Gastrocnemius medialis (tissue), 4 donors: ENCODE data around the gene CAMSAP1. TPM values are rescaled to one million over a fixed set of nuclear protein-coding genes. Genes with fewer than 3 reads are reported as not detected.

Experiments
- ATAC-seq, 2 donors: fragments of 150-250 bp; one replicate each; pipeline ENCODE4 v1.9.1; 2016
- DNase-seq, 2 donors: peaks; one replicate each; pipeline ENCODE4 v3.0.0-alpha.2; 2019
- H3K27ac ChIP-seq, 4 donors: fragments of 200-600 bp; sonication (generic); 1 replicate in 1 of 4; 2 replicates in 3 of 4; pipeline ENCODE4 v1.5.1; 2016 to 2018; ENCODE audit warnings: mild to moderate bottlenecking in 2 of 4, moderate library complexity in 1 of 4
- H3K27me3 ChIP-seq, 3 donors: fragments of 200-600 bp; sonication (generic) in 2 of 3; 1 replicate in 1 of 3; 2 replicates in 2 of 3; pipeline versions ENCODE4 v1.5.1 to v1.6.0; 2016 to 2019; ENCODE audit warnings: mild to moderate bottlenecking in 1 of 3, moderate library complexity in 1 of 3
- H3K36me3 ChIP-seq, 2 donors: fragments of 200-600 bp; sonication (generic) in 1 of 2; one replicate each; pipeline ENCODE4 v1.5.1; 2017 to 2018
- H3K4me1 ChIP-seq, 2 donors: fragments of 200-600 bp; sonication (generic) in 1 of 2; one replicate each; pipeline ENCODE4 v1.5.1; 2016 to 2017; ENCODE audit warnings: mild to moderate bottlenecking in 2 of 2
- H3K4me3 ChIP-seq, 4 donors: fragments of 200-600 bp; sonication (generic) in 3 of 4; 1 replicate in 1 of 4; 2 replicates in 3 of 4; pipeline ENCODE4 v1.5.1; 2016 to 2019; ENCODE audit warnings: mild to moderate bottlenecking in 2 of 4
- H3K9me3 ChIP-seq, 3 donors: fragments of 200-600 bp; sonication (generic) in 2 of 3; 1 replicate in 1 of 3; 2 replicates in 2 of 3; pipeline ENCODE4 v1.5.1; 2016 to 2019
- POLR2A ChIP-seq, 2 donors: fragments of 450-650 bp; IDR thresholded peaks; one replicate each; pipeline ENCODE4 v1.6.1; 2017; ENCODE audit warnings: antibody characterized with exemption in 2 of 2, mild to moderate bottlenecking in 2 of 2, moderate library complexity in 2 of 2
- in situ Hi-C, 4 donors: fragments of 200-750 bp; cut with MboI; loops; one replicate each; pipeline versions ENCODE4 v1.15.0 to v1.8.0; 2017; ENCODE audit warnings: low sequenced_read_pairs in 4 of 4
- intact Hi-C: fragments of 100-400 bp; cut with DNase I; formaldehyde crosslinking; loops from one replicate; pipeline ENCODE4 v1.15.1; 2023; ENCODE audit warnings: low total_unique reads
- total RNA-seq, 4 donors: library from RNA; depleted of rRNA; stranded (reverse); fragments of >200 nt; gene quantifications; one replicate each; pipeline versions ENCODE4 v1.1.0 to v1.2.3, GENCODE V29; 2016
- TF ChIP-seq, protein P1 (sequence below), 5 experiments: fragments of 450-650 bp in 3 of 5; fragments of 200-600 bp in 2 of 5; sonication (generic) in 2 of 5; IDR thresholded peaks in 4 of 5; conservative IDR thresholded peaks in 1 of 5; 1 replicate in 4 of 5; 2 replicates in 1 of 5; pipeline ENCODE4 v1.5.1; 2016 to 2019; ENCODE audit warnings: antibody characterized with exemption in 5 of 5, mild to moderate bottlenecking in 3 of 5, moderate library complexity in 3 of 5

Gene CAMSAP1
- total RNA-seq, 4 donors from 2014 or later = 54.8 to 94.9 (median 82.9) TPM

DNA sequence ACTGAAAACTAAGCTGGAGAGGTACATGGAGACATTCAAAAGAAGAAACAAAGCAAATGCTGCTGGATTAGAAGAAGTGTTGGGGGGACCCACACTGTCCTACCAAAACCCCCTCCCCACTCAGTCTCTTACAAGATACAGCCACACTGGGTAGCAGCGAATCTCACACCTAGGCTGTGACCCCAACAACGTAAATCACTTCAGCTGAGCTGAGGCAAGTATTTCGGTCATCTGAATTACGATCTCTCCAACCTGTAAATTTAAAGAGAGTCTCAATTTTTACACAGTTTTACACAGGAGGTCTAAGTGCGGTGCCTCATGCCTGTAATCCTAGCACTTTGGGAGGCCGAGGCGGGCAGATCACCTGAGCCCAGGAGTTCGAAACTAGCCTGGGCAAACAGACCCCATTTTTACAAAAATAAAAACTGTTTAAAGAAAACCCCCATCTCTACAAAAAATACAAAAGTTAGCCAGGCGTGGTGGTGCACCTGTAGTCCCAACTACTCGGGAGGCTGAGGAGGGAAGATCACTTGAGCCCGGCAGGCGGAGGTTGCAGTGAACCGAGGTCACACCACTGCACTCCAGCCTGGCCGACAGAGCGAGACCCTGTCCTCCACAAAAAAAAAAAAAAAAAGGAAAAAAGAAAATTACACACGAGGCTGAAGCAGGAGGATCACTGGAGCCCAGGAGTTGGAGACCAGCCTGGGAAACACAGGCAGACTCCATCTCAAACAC is 3.4 kb downstream of the CAMSAP1 start:
- Histone ChIP-seq H3K4me1 (peaks cover 59 to 62% of the 10 kb centered on the region in 2 donors), H3K27me3 (no peaks in the 10 kb centered on the region), H3K4me3 (no peak overlapping the region), H3K36me3 (no peaks in the 10 kb centered on the region), H3K9me3 (no peaks in the 10 kb centered on the region), H3K27ac (peak overlapping the region; percentile 89 to 90 (median 90))
- no peak for DNase-seq
- ATAC-seq = no peak
- in situ Hi-C loops (no loop called here), intact Hi-C loops (loop anchor here (10.0 kb wide), 1 partner anchor 341 kb away; the partner anchor contains the start of gene QSOX2)
- no peak for TF ChIP-seq POLR2A (IDR thresholded peaks at IDR 0.05)

DNA sequence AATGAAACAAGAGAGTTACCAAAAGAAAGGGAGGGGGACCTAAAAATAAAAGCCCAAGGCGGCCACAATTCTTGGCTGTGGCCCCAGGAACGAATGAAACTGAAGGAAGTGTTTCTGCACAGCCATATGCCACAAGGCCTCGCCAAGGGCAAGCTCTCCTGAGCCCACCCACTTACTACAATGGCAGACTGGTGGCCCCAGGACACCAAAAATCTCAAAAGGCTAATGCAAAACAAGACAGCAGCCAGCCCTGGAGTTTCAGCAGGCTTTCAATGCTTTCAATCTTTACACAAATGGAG is 4.0 kb downstream of the CAMSAP1 start:
- in situ Hi-C loops = no loop called here
- peak in 1 of 2 donors; percentile 60 for DNase-seq
- intact Hi-C loops = loop anchor here (10.0 kb wide), 1 partner anchor 341 kb away; the partner anchor contains the start of gene QSOX2
- Histone ChIP-seq H3K27ac (peak overlapping the region; percentile 89 to 90 (median 90)), H3K36me3 (no peaks in the 10 kb centered on the region), H3K4me3 (no peak overlapping the region), H3K27me3 (no peaks in the 10 kb centered on the region), H3K4me1 (peaks cover 55 to 56% of the 10 kb centered on the region in 2 donors), H3K9me3 (no peaks in the 10 kb centered on the region)
- TF ChIP-seq, protein P1, sequence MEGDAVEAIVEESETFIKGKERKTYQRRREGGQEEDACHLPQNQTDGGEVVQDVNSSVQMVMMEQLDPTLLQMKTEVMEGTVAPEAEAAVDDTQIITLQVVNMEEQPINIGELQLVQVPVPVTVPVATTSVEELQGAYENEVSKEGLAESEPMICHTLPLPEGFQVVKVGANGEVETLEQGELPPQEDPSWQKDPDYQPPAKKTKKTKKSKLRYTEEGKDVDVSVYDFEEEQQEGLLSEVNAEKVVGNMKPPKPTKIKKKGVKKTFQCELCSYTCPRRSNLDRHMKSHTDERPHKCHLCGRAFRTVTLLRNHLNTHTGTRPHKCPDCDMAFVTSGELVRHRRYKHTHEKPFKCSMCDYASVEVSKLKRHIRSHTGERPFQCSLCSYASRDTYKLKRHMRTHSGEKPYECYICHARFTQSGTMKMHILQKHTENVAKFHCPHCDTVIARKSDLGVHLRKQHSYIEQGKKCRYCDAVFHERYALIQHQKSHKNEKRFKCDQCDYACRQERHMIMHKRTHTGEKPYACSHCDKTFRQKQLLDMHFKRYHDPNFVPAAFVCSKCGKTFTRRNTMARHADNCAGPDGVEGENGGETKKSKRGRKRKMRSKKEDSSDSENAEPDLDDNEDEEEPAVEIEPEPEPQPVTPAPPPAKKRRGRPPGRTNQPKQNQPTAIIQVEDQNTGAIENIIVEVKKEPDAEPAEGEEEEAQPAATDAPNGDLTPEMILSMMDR (IDR thresholded peaks at IDR 0.05 in 4 of 5, conservative IDR thresholded peaks at IDR 0.05 in 1 of 5) = no peak
- no peak for TF ChIP-seq POLR2A (IDR thresholded peaks at IDR 0.05)
- no peak for ATAC-seq

DNA sequence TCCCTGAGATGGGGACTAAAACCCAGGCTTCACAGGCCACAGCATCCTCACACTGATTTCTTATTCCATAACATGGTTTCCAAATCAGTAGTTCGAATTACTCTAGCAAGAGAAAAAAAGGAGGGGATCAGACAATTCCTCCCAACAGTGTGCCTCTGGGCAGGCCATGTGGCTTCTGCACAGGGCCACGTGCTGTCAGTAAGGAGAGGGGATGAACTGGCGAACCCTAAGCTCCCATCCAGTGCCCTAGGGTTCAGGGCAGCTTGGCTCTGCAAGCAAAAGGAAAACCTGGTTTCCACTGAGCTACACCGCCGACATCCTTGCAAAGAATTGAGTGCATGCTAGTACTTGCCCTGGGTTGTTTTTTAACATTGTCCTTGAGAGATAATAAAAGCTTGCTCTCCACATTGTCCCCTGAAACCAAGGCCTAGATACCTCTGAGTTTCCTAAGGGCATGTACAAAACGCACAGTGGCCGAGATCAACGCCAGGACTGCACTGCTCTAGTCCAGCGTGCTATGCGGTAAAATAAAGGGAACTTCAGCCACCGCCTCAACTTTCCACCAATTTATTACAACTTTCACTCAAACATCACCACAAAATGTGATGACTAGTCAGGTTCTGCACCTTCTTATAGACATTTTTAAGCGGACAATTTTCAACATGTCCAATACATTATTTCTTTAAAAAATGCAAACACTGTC is 4.5 kb downstream of the CAMSAP1 start:
- in situ Hi-C loops = no loop called here
- Histone ChIP-seq H3K27me3 (no peaks in the 10 kb centered on the region), H3K27ac (peak overlapping the region; percentile 89 to 90 (median 90)), H3K4me1 (peaks cover 55 to 57% of the 10 kb centered on the region in 2 donors), H3K4me3 (no peak overlapping the region), H3K9me3 (no peaks in the 10 kb centered on the region), H3K36me3 (no peaks in the 10 kb centered on the region)
- no peak for DNase-seq
- ATAC-seq = no peak
- intact Hi-C loops = loop anchor here (10.0 kb wide), 1 partner anchor 342 kb away; the partner anchor contains the start of gene QSOX2
- TF ChIP-seq, protein P1 (IDR thresholded peaks at IDR 0.05 in 4 of 5, conservative IDR thresholded peaks at IDR 0.05 in 1 of 5) = no peak
- TF ChIP-seq POLR2A (IDR thresholded peaks at IDR 0.05) = no peak

DNA sequence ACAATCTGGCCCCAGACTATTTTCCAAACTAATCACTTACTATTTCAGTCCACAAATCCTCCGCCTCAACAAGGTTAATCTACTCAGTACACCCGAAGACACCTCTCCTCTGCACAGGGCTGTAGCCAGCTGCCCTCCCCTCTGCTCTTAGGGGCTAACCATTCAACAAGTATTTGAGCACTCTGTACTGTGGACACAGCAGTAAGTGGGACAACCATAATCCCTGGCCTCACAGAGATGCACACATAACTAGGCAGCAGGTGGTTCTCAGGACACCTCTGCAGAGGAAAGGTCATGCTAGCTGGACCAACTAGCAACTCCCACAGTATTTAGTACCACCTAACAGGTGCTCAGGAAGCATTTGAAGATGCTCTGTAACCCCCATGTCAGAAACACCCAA is 5.5 kb downstream of the CAMSAP1 start:
- no peaks in the 10 kb centered on the region for H3K36me3 ChIP-seq
- peaks cover 55 to 60% of the 10 kb centered on the region in 2 donors for H3K4me1 ChIP-seq
- DNase-seq (no peak), ATAC-seq (no peak)
- H3K27ac ChIP-seq = peak overlapping the region; percentile 89 to 90 (median 90)
- intact Hi-C loops = loop anchor here (10.0 kb wide), 1 partner anchor 343 kb away; the partner anchor contains the start of gene QSOX2
- no peak overlapping the region for H3K4me3 ChIP-seq
- in situ Hi-C loops = no loop called here
- no peaks in the 10 kb centered on the region for H3K27me3 ChIP-seq
- TF ChIP-seq POLR2A (IDR thresholded peaks at IDR 0.05) = no peak
- TF ChIP-seq, protein P1 (IDR thresholded peaks at IDR 0.05 in 4 of 5, conservative IDR thresholded peaks at IDR 0.05 in 1 of 5) = no peak
- no peaks in the 10 kb centered on the region for H3K9me3 ChIP-seq
